ENCODE results near the gene HEATR5A. TPM values are rescaled to one million over a fixed set of nuclear protein-coding genes. Genes with fewer than 3 reads are reported as not detected.
"Not testable (repeated sequence)": the region's sequence is repeated elsewhere in the genome, so short reads cannot be mapped to it uniquely, and the experiment has no call there.

HEATR5A gene
- total RNA-seq, 1 experiment from 2014 or later: 12.7 TPM

DNA sequence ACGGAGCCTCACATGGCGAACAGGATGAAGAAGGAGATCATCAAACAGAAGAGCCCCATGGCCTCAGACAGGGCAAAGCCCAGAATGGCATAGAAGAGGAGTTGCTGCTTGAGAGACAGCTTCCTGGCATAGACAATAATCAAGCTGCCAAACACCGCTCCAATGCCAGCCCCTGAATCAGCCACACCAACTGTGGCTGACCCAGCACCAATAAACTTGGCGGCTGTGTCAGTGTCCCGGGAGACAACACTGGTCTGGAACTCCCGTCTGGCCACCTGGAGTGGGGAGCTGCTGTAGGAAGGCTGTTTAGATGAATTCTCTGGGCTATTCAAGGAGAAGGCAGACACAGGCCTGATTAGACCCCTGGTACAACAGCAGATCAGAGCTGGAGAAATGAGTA is 100.1 kb downstream of the HEATR5A start:
- Histone ChIP-seq H3K36me3 (ENCODE audit: low read depth, low read length) (no peaks in the 10 kb centered on the region), H3K9me2 (replicated peaks; ENCODE audit: low read length) (no peaks in the 10 kb centered on the region), H3K4me3 (ENCODE audit: low read length) (no peak overlapping the region), H3K9ac (ENCODE audit: low read length) (no peak overlapping the region), H4K20me1 (ENCODE audit: low read length) (no peaks in the 10 kb centered on the region), H3K9me3 (ENCODE audit: low read length) (no peaks in the 10 kb centered on the region), H3K79me2 (ENCODE audit: low read length) (no peaks in the 10 kb centered on the region), H3K27me3 (ENCODE audit: low read length) (no peaks in the 10 kb centered on the region), H3K4me2 (ENCODE audit: low read length) (no peak overlapping the region), H3F3A (ENCODE audit: low read length, unreplicated experiment) (no peaks in the 10 kb centered on the region), H2AFZ (ENCODE audit: low read length) (no peak overlapping the region), H3K27ac (ENCODE audit: low read length) (no peak overlapping the region), H3K4me1 (ENCODE audit: insufficient read depth, low read length) (no peaks in the 10 kb centered on the region)
- DNase-seq (no peak), ATAC-seq (no peak)
- POLR2A ChIA-PET (ENCODE audit: unreplicated experiment): interaction anchor here (0.7 kb wide), 1 partner anchor 34 kb away, joined by 3 read pairs; no protein-coding TSS in a partner anchor
- TF ChIP-seq, protein P1, sequence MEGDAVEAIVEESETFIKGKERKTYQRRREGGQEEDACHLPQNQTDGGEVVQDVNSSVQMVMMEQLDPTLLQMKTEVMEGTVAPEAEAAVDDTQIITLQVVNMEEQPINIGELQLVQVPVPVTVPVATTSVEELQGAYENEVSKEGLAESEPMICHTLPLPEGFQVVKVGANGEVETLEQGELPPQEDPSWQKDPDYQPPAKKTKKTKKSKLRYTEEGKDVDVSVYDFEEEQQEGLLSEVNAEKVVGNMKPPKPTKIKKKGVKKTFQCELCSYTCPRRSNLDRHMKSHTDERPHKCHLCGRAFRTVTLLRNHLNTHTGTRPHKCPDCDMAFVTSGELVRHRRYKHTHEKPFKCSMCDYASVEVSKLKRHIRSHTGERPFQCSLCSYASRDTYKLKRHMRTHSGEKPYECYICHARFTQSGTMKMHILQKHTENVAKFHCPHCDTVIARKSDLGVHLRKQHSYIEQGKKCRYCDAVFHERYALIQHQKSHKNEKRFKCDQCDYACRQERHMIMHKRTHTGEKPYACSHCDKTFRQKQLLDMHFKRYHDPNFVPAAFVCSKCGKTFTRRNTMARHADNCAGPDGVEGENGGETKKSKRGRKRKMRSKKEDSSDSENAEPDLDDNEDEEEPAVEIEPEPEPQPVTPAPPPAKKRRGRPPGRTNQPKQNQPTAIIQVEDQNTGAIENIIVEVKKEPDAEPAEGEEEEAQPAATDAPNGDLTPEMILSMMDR (conservative IDR thresholded peaks at IDR 0.05; ENCODE audit: low read depth, low read length): no peak
- TF ChIP-seq EZH2phosphoT487 (IDR thresholded peaks at IDR 0.05; ENCODE audit: borderline replicate concordance, low read length) (no peak), EZH2 (IDR thresholded peaks at IDR 0.05; ENCODE audit: low read length, unreplicated experiment) (no peak)
- intact Hi-C loops (cut with micrococcal nuclease): no loop called here
- CTCF ChIA-PET: no interaction called here
- no TSS peak for BruUV-seq (replicated peaks)

DNA sequence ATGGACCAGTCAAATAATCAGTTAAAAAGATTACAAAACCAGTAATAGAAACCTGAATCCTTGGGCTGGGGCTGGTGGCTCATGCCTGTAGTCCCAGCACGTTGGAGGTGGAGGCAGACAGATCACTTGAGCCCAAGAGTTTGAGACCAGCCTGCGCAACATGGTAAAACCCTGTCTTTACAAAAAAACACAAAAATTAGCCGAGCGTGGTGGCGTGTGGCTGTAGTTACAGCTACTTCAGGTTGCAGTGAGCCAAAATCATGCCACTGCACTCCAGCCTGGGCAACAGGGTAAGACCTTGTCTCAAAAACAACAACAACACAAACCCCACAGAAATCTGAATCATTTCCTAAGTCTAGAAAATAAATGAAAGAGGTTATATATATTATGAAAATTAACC is 100.6 kb downstream of the HEATR5A start:
- DNase-seq (no peak), ATAC-seq (no peak)
- Histone ChIP-seq H3K4me3 (ENCODE audit: low read length) (no peak overlapping the region), H3K27ac (ENCODE audit: low read length) (no peak overlapping the region), H3K9ac (ENCODE audit: low read length) (no peak overlapping the region), H3K36me3 (ENCODE audit: low read depth, low read length) (no peaks in the 10 kb centered on the region), H3F3A (ENCODE audit: low read length, unreplicated experiment) (no peaks in the 10 kb centered on the region), H2AFZ (ENCODE audit: low read length) (no peak overlapping the region), H3K27me3 (ENCODE audit: low read length) (no peaks in the 10 kb centered on the region), H3K9me2 (replicated peaks; ENCODE audit: low read length) (no peaks in the 10 kb centered on the region), H3K4me1 (ENCODE audit: insufficient read depth, low read length) (no peaks in the 10 kb centered on the region), H3K4me2 (ENCODE audit: low read length) (no peak overlapping the region), H4K20me1 (ENCODE audit: low read length) (no peaks in the 10 kb centered on the region), H3K9me3 (ENCODE audit: low read length) (no peaks in the 10 kb centered on the region), H3K79me2 (ENCODE audit: low read length) (no peaks in the 10 kb centered on the region)
- ChIA-PET CTCF (no interaction called here), POLR2A (ENCODE audit: unreplicated experiment) (interaction anchor here (0.7 kb wide), 1 partner anchor 34 kb away, joined by 3 read pairs; no protein-coding TSS in a partner anchor)
- TF ChIP-seq, protein P1 (conservative IDR thresholded peaks at IDR 0.05; ENCODE audit: low read depth, low read length): no peak
- no peak for TF ChIP-seq EZH2 (IDR thresholded peaks at IDR 0.05; ENCODE audit: low read length, unreplicated experiment)
- no peak for TF ChIP-seq EZH2phosphoT487 (IDR thresholded peaks at IDR 0.05; ENCODE audit: borderline replicate concordance, low read length)
- intact Hi-C loops (cut with micrococcal nuclease): no loop called here
- BruUV-seq (replicated peaks): no TSS peak

DNA sequence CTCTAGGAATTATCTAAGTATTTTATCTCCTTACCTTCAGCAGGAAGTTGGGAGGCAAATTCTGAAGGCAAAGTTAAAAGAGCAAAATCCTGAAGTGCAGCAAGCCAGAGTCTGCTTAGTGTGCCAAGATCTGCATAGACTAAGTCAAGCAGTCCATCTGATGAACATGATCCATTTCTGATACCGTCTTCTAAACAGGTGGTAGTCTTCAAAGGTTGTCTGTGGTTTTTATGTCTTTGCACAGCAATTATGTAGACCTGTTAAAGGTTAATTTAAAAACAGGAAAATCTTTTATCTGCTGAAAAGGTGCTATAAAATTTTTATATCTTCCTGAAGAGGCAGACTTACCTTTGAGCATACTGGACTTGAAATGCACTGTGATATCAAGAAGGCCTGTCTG is 107.4 kb downstream of the HEATR5A start:
- ChIA-PET POLR2A (ENCODE audit: unreplicated experiment) (no interaction called here), CTCF (no interaction called here)
- Histone ChIP-seq H3F3A (ENCODE audit: low read length, unreplicated experiment) (no peaks in the 10 kb centered on the region), H3K4me1 (ENCODE audit: insufficient read depth, low read length) (no peaks in the 10 kb centered on the region), H3K9me2 (replicated peaks; ENCODE audit: low read length) (no peaks in the 10 kb centered on the region), H3K79me2 (ENCODE audit: low read length) (no peaks in the 10 kb centered on the region), H2AFZ (ENCODE audit: low read length) (no peak overlapping the region), H4K20me1 (ENCODE audit: low read length) (no peaks in the 10 kb centered on the region), H3K9ac (ENCODE audit: low read length) (no peak overlapping the region), H3K4me2 (ENCODE audit: low read length) (no peak overlapping the region), H3K4me3 (ENCODE audit: low read length) (no peak overlapping the region), H3K27ac (ENCODE audit: low read length) (no peak overlapping the region), H3K36me3 (ENCODE audit: low read depth, low read length) (peaks cover 5% of the 10 kb centered on the region), H3K27me3 (ENCODE audit: low read length) (no peaks in the 10 kb centered on the region), H3K9me3 (ENCODE audit: low read length) (no peaks in the 10 kb centered on the region)
- no peak for ATAC-seq
- intact Hi-C loops (cut with micrococcal nuclease): no loop called here
- TF ChIP-seq EZH2 (IDR thresholded peaks at IDR 0.05; ENCODE audit: low read length, unreplicated experiment): no peak
- TF ChIP-seq, protein P1 (conservative IDR thresholded peaks at IDR 0.05; ENCODE audit: low read depth, low read length): no peak
- no peak for TF ChIP-seq EZH2phosphoT487 (IDR thresholded peaks at IDR 0.05; ENCODE audit: borderline replicate concordance, low read length)
- DNase-seq: no peak
- no TSS peak for BruUV-seq (replicated peaks)

DNA sequence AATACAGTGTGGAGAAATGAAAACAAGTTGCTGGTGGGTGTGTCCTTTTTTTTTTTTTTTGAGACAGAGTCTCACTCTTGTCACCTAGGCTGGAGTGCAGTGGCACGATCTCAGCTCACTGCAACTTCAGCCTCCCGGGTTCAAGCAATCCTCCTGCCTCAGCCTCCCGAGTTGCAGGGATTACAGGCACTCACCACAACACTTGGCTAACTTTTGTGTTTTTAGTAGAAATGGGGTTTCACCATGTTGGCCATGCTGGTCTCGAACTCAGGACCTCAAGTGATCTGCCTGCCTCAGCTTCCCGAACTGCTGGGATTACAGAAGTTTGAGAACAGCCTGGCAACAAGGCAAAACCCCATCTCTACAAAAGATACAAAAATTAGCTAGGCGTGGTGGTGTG is 108.0 kb downstream of the HEATR5A start:
- H3K27ac ChIP-seq (ENCODE audit: low read length); H3F3A ChIP-seq (ENCODE audit: low read length, unreplicated experiment); H3K27me3 ChIP-seq (ENCODE audit: low read length); H3K9me2 ChIP-seq (replicated peaks; ENCODE audit: low read length); H4K20me1 ChIP-seq (ENCODE audit: low read length); H3K9ac ChIP-seq (ENCODE audit: low read length); H3K9me3 ChIP-seq (ENCODE audit: low read length); DNase-seq; H3K4me3 ChIP-seq (ENCODE audit: low read length); H2AFZ ChIP-seq (ENCODE audit: low read length); ATAC-seq; H3K4me2 ChIP-seq (ENCODE audit: low read length); H3K79me2 ChIP-seq (ENCODE audit: low read length); CTCF ChIA-PET; intact Hi-C loops (cut with micrococcal nuclease); H3K36me3 ChIP-seq (ENCODE audit: low read depth, low read length); BruUV-seq (replicated peaks); H3K4me1 ChIP-seq (ENCODE audit: insufficient read depth, low read length): not testable (repeated sequence)
- POLR2A ChIA-PET (ENCODE audit: unreplicated experiment): interaction anchor here (0.6 kb wide), 1 partner anchor 39 kb away, joined by 7 read pairs; no protein-coding TSS in a partner anchor

Measured in PC-3 (cell line).